GM13977 (cell line): Measurements from ENCODE around the gene PPP1R9A.

ENCODE experiments used
- DNase-seq: peaks from one replicate; pipeline ENCODE4 v3.0.0; 2012; ENCODE audit warnings: low spot score
- in situ Hi-C: fragments of 300-500 bp; cut with MboI; formaldehyde crosslinking; loops from one replicate; pipeline ENCODE4 v1.12.0; 2022; ENCODE audit warnings: low sequenced_read_pairs, low pct_unique_long_range_greater_than_20kb, mixed read lengths, inconsistent platforms; ENCODE audit not compliant: unreplicated experiment
- TF ChIP-seq, protein P1 (sequence below): IDR thresholded peaks from 2 replicates; pipeline ENCODE4 v1.5.1; 2012; ENCODE audit warnings: mild to moderate bottlenecking, control low read depth; ENCODE audit not compliant: insufficient read depth; ENCODE audit errors: extremely low read depth, missing control alignments

PPP1R9A gene

GRCh38 chr7:95190515-95190914, 283.1 kb downstream of the PPP1R9A start:
- in situ Hi-C loops, result loop anchor here (25.0 kb wide), 1 partner anchor 753 kb away; no protein-coding TSS in a partner anchor
- no peak for DNase-seq
- TF ChIP-seq, protein P1, sequence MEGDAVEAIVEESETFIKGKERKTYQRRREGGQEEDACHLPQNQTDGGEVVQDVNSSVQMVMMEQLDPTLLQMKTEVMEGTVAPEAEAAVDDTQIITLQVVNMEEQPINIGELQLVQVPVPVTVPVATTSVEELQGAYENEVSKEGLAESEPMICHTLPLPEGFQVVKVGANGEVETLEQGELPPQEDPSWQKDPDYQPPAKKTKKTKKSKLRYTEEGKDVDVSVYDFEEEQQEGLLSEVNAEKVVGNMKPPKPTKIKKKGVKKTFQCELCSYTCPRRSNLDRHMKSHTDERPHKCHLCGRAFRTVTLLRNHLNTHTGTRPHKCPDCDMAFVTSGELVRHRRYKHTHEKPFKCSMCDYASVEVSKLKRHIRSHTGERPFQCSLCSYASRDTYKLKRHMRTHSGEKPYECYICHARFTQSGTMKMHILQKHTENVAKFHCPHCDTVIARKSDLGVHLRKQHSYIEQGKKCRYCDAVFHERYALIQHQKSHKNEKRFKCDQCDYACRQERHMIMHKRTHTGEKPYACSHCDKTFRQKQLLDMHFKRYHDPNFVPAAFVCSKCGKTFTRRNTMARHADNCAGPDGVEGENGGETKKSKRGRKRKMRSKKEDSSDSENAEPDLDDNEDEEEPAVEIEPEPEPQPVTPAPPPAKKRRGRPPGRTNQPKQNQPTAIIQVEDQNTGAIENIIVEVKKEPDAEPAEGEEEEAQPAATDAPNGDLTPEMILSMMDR, result peak; percentile 30

GRCh38 chr7:95191795-95192194, 284.4 kb downstream of the PPP1R9A start:
- in situ Hi-C loops, result loop anchor here (25.0 kb wide), 1 partner anchor 754 kb away; no protein-coding TSS in a partner anchor

DNA sequence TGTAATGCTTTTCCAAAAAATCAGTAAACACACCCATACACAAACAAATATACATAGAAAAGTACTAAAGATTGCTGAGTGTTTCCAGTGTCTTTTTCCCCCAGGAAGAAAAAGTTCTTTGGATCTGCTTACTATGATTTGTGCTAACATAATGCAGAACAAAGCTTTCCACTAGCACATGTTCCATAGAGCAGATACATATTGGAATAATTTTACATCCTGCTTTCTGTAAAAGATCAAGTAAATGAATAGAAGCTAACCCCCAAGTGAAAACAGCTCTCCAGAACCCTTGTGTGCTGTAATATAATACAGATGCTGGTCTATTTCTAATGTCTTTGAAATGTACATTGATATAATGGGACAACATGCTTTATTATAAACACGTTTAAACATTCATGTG, 291.5 kb downstream of the PPP1R9A start:
- DNase-seq, result no peak
- in situ Hi-C loops, result loop anchor here (25.0 kb wide), 1 partner anchor 762 kb away; no protein-coding TSS in a partner anchor
- TF ChIP-seq, protein P1, result no peak

More at GRCh38 chr7:95191795-95192194, 284.4 kb downstream of the PPP1R9A start:
- no peak for DNase-seq
- TF ChIP-seq, protein P1, result no peak

- in situ Hi-C loops, result loop anchor here (25.0 kb wide), 1 partner anchor 763 kb away; no protein-coding TSS in a partner anchor
- DNase-seq, result peak; percentile 35
- TF ChIP-seq, protein P1, result peak; percentile 57
These were observed 292.6 kb downstream of the PPP1R9A start for GRCh38 chr7:95199779-95200558.

DNA sequence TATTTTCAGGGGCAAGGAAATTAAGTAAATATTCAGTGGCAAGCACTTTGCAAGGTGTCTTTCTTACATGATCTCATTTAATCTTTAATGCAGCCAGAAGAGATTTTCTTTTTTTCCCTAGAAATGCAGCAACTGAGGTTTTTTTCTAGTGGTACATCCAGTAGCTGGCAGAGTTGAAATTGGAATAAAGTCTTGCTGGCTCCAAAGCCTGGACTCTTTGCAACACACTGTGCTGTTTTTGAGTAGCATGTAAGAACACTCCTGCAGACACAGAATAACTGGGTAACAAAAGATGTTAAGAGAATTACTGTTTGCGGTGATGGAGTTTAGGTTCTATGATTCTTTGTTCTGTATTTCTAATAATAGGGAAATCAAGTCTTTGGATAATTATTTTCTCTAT, 293.3 kb downstream of the PPP1R9A start:
- TF ChIP-seq, protein P1, result no peak
- DNase-seq, result no peak
- in situ Hi-C loops, result no loop called here

GRCh38 chr7:95201727-95202126, 294.3 kb downstream of the PPP1R9A start:
- in situ Hi-C loops, result no loop called here
- DNase-seq, result no peak
- TF ChIP-seq, protein P1, result no peak
